Vagina (tissue), 2 donors: ENCODE data around the gene SLC16A9. TPM values are rescaled to one million over a fixed set of nuclear protein-coding genes. Genes with fewer than 3 reads are reported as not detected.

ENCODE experiments used
- DNase-seq, 2 donors: peaks; one replicate each; pipeline ENCODE4 v3.0.0-alpha.2; 2017; ENCODE audit errors: extremely low spot score in 2 of 2
- H3K27ac ChIP-seq: fragments of 200-600 bp; sonication (generic); one replicate; pipeline ENCODE4 v1.5.1; 2019
- H3K27me3 ChIP-seq: fragments of 200-600 bp; sonication (generic); one replicate; pipeline ENCODE4 v1.5.1; 2019
- H3K36me3 ChIP-seq, 2 donors: fragments of 200-600 bp; sonication (generic); one replicate each; pipeline ENCODE4 v1.5.1; 2017 to 2019
- H3K4me1 ChIP-seq: fragments of 200-600 bp; sonication (generic); one replicate; pipeline ENCODE4 v1.5.1; 2019
- H3K4me3 ChIP-seq, 2 donors: fragments of 200-600 bp; sonication (generic); 1 replicate in 1 of 2; 2 replicates in 1 of 2; pipeline ENCODE4 v1.5.1; 2016 to 2019
- H3K9me3 ChIP-seq: fragments of 200-600 bp; sonication (generic); one replicate; pipeline ENCODE4 v1.5.1; 2019
- POLR2A ChIP-seq, 2 donors: fragments of 450-650 bp; IDR thresholded peaks; one replicate each; pipeline ENCODE4 v1.6.1; 2017; ENCODE audit warnings: antibody characterized with exemption in 2 of 2, mild to moderate bottlenecking in 2 of 2, moderate library complexity in 2 of 2
- POLR2AphosphoS5 ChIP-seq, 2 donors: sonication (generic); formaldehyde crosslinking; IDR thresholded peaks; one replicate each; pipeline ENCODE4 v1.9.0; 2017; ENCODE audit warnings: antibody characterized with exemption in 2 of 2, mild to moderate bottlenecking in 2 of 2, low read depth in 1 of 2; ENCODE audit not compliant: insufficient read depth in 1 of 2
- intact Hi-C: fragments of 100-400 bp; cut with DNase I; formaldehyde crosslinking; loops from one replicate; pipeline ENCODE4 v1.15.1; 2023
- total RNA-seq: library from RNA; depleted of rRNA; stranded (reverse); fragments of >200 nt; gene quantifications from one replicate; pipeline ENCODE4 v1.2.3, GENCODE V29; 2016
- TF ChIP-seq, protein P1 (sequence below), 3 experiments: fragments of 450-650 bp in 2 of 3; fragments of 200-600 bp in 1 of 3; sonication (generic) in 1 of 3; IDR thresholded peaks; one replicate each; pipeline ENCODE4 v1.5.1; 2017 to 2019; ENCODE audit warnings: antibody characterized with exemption in 3 of 3, mild to moderate bottlenecking in 2 of 3, moderate library complexity in 2 of 3

Gene SLC16A9
- total RNA-seq, 1 donor from 2014 or later: 3.7 TPM

DNA sequence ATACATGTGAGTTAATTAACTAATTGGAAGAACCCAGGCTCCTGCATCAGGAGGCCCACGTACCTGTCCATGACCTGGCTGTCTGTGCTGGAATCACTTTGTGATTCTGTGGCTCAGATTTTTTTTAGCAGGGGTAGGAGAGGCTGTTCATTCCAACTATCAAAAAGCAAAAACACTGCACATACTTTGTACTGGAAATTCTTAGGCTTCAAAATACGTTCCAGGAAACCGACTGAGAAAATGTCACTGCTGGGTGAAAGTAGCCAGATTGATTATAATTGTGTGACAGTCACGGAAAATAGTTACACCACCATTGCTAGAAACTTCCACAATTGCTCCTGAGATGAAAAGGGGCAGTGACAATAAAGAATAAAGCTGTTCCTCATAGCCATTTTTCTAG is 91.0 kb downstream of the SLC16A9 start:
- DNase-seq: no peak
- no peak overlapping the region for H3K4me3 ChIP-seq
- no peaks in the 10 kb centered on the region for H3K27me3 ChIP-seq
- H3K9me3 ChIP-seq: no peaks in the 10 kb centered on the region
- intact Hi-C loops: no loop called here
- TF ChIP-seq, protein P1, sequence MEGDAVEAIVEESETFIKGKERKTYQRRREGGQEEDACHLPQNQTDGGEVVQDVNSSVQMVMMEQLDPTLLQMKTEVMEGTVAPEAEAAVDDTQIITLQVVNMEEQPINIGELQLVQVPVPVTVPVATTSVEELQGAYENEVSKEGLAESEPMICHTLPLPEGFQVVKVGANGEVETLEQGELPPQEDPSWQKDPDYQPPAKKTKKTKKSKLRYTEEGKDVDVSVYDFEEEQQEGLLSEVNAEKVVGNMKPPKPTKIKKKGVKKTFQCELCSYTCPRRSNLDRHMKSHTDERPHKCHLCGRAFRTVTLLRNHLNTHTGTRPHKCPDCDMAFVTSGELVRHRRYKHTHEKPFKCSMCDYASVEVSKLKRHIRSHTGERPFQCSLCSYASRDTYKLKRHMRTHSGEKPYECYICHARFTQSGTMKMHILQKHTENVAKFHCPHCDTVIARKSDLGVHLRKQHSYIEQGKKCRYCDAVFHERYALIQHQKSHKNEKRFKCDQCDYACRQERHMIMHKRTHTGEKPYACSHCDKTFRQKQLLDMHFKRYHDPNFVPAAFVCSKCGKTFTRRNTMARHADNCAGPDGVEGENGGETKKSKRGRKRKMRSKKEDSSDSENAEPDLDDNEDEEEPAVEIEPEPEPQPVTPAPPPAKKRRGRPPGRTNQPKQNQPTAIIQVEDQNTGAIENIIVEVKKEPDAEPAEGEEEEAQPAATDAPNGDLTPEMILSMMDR (IDR thresholded peaks at IDR 0.05): no peak
- TF ChIP-seq POLR2A (IDR thresholded peaks at IDR 0.05) (no peak), POLR2AphosphoS5 (IDR thresholded peaks at IDR 0.05; ENCODE audit: insufficient read depth in 1 of 2, low read depth in 1 of 2) (no peak)
- no peaks in the 10 kb centered on the region for H3K36me3 ChIP-seq
- H3K4me1 ChIP-seq: no peaks in the 10 kb centered on the region
- no peak overlapping the region for H3K27ac ChIP-seq

DNA sequence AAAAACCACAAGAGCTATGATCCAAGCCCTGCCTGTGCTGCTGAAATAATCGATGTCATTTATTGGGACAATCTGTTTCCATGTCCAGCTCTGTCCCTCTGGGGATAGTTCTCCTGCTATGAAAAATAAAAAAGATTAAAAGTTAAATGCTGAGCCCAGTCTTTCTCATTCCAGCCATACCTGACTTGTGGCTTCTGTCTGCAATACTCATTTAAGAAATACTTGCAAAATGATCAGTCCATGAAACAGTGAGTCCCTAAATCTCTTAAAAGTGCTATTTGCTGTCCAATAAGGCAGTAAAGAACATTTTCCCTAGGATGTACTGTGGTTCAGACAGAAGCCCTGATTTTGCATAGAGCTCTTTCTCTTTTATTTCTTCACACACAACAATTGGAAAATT is 91.7 kb downstream of the SLC16A9 start:
- no peak overlapping the region for H3K4me3 ChIP-seq
- TF ChIP-seq, protein P1 (IDR thresholded peaks at IDR 0.05): no peak
- TF ChIP-seq POLR2AphosphoS5 (IDR thresholded peaks at IDR 0.05; ENCODE audit: insufficient read depth in 1 of 2, low read depth in 1 of 2) (no peak), POLR2A (IDR thresholded peaks at IDR 0.05) (no peak)
- no peaks in the 10 kb centered on the region for H3K36me3 ChIP-seq
- no peaks in the 10 kb centered on the region for H3K4me1 ChIP-seq
- H3K9me3 ChIP-seq: no peaks in the 10 kb centered on the region
- DNase-seq: no peak
- no peaks in the 10 kb centered on the region for H3K27me3 ChIP-seq
- intact Hi-C loops: no loop called here
- no peak overlapping the region for H3K27ac ChIP-seq

DNA sequence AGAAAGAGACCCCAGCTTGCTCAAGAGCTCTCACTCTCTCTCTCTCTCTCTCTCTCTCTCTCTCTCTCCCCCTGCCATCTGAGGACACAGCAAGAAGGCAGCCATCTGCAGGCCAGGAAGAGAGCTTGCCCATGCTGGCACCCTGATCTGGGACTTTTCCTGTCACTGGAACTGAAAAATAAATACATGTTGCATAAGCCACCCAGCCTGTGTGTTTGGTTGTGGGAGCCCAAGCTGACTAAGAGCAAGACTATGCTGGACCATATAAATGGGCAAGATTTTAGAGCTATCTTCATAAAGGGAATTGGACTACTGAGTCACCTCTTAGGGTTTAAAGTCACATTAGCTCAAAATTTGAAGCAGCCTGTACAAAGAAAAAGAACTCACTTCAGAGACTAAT is 98.6 kb downstream of the SLC16A9 start:
- Histone ChIP-seq H3K4me3 (no peak overlapping the region), H3K4me1 (no peaks in the 10 kb centered on the region), H3K27me3 (no peaks in the 10 kb centered on the region), H3K9me3 (no peaks in the 10 kb centered on the region), H3K27ac (no peak overlapping the region), H3K36me3 (no peaks in the 10 kb centered on the region)
- TF ChIP-seq POLR2A (IDR thresholded peaks at IDR 0.05) (no peak), POLR2AphosphoS5 (IDR thresholded peaks at IDR 0.05; ENCODE audit: insufficient read depth in 1 of 2, low read depth in 1 of 2) (no peak)
- TF ChIP-seq, protein P1 (IDR thresholded peaks at IDR 0.05): no peak
- DNase-seq: no peak
- intact Hi-C loops: no loop called here

DNA sequence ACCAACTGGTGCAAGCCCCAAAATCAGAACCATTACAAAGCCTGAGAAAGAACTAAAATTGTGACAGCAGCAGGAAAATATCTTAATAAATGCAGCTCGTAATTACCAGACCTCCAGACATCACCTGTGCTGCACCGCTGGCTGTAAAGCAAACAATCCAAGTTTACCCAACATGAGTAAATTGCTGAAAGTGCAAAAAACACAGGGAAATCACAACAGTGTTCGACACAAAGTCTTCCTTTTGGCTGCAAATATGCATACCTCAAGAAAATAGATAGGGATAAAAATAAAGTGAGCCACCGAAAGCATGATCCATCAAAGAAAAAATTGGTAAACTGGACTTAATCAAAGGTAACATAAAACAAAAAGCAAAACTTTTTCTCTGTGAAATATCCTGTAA is 101.7 kb downstream of the SLC16A9 start:
- Histone ChIP-seq H3K4me3 (no peak overlapping the region), H3K9me3 (no peaks in the 10 kb centered on the region), H3K27ac (no peak overlapping the region), H3K36me3 (no peaks in the 10 kb centered on the region), H3K4me1 (no peaks in the 10 kb centered on the region), H3K27me3 (no peaks in the 10 kb centered on the region)
- intact Hi-C loops: no loop called here
- DNase-seq: no peak
- TF ChIP-seq POLR2A (IDR thresholded peaks at IDR 0.05): no peak
- no peak for TF ChIP-seq POLR2AphosphoS5 (IDR thresholded peaks at IDR 0.05; ENCODE audit: insufficient read depth in 1 of 2, low read depth in 1 of 2)
- TF ChIP-seq, protein P1 (IDR thresholded peaks at IDR 0.05): no peak

DNA sequence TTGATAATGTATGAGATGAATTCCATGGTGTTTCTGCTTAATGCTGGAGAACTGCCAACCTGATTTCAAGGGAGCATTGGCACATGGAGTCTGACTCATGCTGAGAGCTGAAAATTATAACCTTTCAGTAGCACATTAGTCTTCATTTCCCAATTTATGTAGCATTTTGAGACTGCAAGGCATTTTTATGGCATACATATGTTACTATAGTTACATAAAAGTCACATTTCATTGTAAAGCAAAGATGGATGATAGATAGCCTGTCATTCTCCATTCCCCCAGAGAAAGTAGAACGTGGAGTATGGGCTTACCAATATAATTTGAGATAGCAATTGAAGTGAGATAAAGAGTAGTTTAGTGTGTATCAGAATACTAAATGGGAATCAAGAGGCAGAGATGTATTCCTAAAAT is 103.1 kb downstream of the SLC16A9 start:
- Histone ChIP-seq H3K27ac (no peak overlapping the region), H3K4me1 (no peaks in the 10 kb centered on the region), H3K9me3 (no peaks in the 10 kb centered on the region), H3K4me3 (no peak overlapping the region), H3K27me3 (no peaks in the 10 kb centered on the region), H3K36me3 (no peaks in the 10 kb centered on the region)
- intact Hi-C loops: no loop called here
- no peak for DNase-seq
- no peak for TF ChIP-seq POLR2AphosphoS5 (IDR thresholded peaks at IDR 0.05; ENCODE audit: insufficient read depth in 1 of 2, low read depth in 1 of 2)
- TF ChIP-seq POLR2A (IDR thresholded peaks at IDR 0.05): no peak
- TF ChIP-seq, protein P1 (IDR thresholded peaks at IDR 0.05): no peak
